HUES6 (cell line): ENCODE data around the gene RELN.

Experiments
- H3K27ac ChIP-seq: 2 replicates; pipeline ENCODE4 v1.7.0; 2013; ENCODE audit warnings: low read depth, mild to moderate bottlenecking, low read length, inconsistent platforms
- H3K27me3 ChIP-seq: 2 replicates; pipeline ENCODE4 v1.6.1; 2013; ENCODE audit warnings: low read length; ENCODE audit not compliant: control insufficient read depth, insufficient read depth
- H3K36me3 ChIP-seq: 2 replicates; pipeline ENCODE4 v1.6.1; 2013; ENCODE audit warnings: low read length; ENCODE audit not compliant: control insufficient read depth, insufficient read depth
- H3K4me1 ChIP-seq: 2 replicates; pipeline ENCODE4 v1.6.1; 2013; ENCODE audit warnings: low read length; ENCODE audit not compliant: control insufficient read depth, insufficient read depth
- H3K4me3 ChIP-seq: 2 replicates; pipeline ENCODE4 v1.5.1; 2013; ENCODE audit warnings: low read depth, low read length
- H3K9ac ChIP-seq: one replicate; pipeline ENCODE4 v1.6.1; 2013; ENCODE audit warnings: mild to moderate bottlenecking, low read length
- H3K9me3 ChIP-seq: 2 replicates; pipeline ENCODE4 v1.6.1; 2013; ENCODE audit warnings: low read depth, low read length; ENCODE audit not compliant: control insufficient read depth, insufficient read depth

The RELN gene

GRCh38 chr7:103423467-103424179, 565.8 kb downstream of the RELN start:
- no peak overlapping the region for H3K9ac ChIP-seq
- no peaks in the 10 kb centered on the region for H3K9me3 ChIP-seq
- no peaks in the 10 kb centered on the region for H3K36me3 ChIP-seq
- H3K4me3 ChIP-seq = no peak overlapping the region
- no peaks in the 10 kb centered on the region for H3K4me1 ChIP-seq
- H3K27ac ChIP-seq = no peak overlapping the region
- no peaks in the 10 kb centered on the region for H3K27me3 ChIP-seq
